Right hindlimb (tissue), 1 donor: ENCODE measurements around the gene MAST1.
A peak's percentile ranks its signal among the peaks of the same experiment; 100 is the strongest.
"Not testable (repeated sequence)": the region's sequence is repeated elsewhere in the genome, so short reads cannot be mapped to it uniquely, and the experiment has no call there.

Experiments used
- DNase-seq: peaks from one replicate; pipeline ENCODE4 v3.0.0-alpha.2; 2018

MAST1 gene

DNA sequence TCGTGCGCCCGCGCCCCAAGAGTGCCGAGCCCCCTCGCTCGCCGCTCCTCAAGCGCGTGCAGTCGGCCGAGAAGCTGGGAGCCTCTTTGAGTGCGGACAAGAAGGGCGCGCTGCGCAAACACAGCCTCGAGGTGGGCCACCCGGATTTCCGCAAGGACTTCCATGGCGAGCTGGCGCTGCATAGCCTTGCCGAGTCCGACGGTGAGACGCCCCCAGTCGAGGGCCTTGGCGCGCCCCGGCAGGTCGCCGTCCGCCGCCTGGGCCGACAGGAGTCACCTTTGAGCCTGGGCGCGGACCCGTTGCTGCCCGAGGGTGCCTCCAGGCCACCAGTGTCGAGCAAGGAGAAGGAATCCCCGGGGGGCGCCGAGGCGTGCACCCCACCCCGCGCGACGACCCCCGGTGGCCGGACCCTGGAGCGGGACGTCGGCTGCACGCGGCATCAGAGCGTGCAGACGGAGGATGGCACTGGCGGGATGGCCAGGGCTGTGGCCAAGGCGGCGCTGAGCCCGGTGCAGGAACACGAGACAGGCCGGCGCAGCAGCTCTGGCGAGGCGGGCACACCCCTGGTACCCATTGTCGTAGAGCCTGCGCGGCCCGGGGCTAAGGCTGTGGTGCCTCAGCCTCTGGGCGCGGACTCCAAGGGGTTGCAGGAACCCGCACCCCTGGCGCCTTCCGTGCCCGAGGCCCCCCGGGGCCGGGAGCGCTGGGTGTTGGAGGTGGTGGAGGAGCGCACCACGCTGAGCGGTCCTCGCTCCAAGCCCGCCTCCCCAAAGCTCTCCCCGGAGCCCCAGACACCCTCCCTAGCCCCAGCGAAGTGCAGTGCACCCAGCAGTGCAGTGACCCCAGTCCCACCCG, 35.8 kb downstream of the MAST1 start:
- no peak for DNase-seq

DNA sequence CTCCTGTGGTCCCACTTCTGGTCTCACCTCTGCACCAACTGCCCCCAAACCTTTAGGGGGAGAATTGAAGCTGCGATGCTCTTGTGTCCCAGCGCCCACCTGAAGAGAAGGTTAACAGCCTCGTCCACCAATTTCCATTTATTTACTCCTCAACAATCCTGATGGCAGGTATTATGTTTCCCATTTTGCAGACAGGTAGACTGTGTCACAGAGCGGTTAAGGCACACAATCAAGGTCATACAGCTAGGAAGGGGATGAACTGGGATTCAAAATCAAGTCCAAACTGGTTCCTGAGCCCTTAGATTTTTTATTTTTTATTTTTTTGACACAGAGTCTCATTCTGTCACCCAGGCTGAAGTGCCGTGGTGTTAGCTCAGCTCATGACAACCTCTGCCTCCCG, 36.8 kb downstream of the MAST1 start:
- no peak for DNase-seq

DNA sequence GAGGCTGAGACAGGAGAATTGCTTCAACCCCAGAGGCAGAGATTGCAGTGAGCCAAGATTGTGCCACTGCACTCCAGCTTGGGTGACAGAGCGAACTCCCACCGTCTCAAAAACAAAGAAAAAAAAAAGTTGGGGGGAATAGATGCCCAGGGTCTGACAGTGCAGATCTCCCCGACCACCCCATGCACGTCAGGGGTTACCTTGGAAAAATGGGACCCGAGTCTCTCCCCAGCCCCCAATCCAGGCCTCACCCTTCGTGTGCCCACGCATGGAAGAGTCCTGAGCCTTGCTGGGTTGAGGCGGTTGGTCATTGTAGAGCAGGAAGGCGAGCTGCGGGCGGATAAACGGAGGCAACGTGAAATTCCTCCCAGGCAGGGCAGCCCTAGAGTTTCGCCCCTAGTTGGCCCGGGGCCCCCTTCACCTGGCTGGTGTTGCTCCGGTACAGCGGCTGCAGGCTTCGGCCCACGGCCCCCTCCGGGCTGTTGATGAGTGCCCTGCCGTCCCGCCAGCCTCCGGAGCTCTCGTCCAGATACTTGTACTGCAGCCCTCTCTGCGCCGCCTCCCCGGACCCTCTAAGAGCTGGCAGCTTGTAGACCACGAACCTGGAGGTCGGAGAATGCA, 42.3 kb downstream of the MAST1 start:
- DNase-seq = no peak

DNA sequence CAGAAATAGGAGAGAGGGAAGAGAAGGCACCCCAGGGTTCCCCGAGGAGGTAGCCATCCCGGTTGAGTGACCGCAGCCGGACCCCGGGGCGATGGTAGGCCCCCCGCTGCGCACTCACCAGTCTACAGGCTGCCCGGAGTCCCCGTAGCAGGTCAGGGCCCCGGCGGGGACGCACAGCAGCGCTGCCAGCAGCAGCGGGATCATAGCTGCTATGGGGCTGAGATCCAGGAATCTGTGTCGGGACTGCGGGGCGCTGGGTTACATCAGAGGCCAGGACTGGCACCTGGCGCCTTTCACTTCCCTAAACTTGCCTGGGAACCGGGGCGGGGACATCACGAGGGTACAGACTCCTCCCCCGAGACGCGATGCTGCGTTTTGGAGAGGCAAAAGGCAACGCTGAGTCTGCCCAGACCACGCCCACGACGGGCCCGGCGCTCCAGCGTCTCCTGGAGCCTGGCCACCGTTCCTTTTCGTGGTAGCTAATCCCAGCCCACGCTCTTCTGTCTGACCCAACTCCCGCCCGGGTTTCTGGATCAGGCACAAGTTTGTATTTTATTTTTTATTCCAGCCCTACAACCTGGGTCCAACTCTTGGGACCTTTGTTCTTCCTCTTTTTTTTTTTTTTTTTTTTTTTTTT, 43.0 kb downstream of the MAST1 start, which contains the start of gene DNASE2:
Gene DNASE2, minus strand, starts transcription at position 278 of the 637 bp plus-strand sequence. Its CDS starts 74 bp downstream, at position 204.
- DNase-seq = peak; percentile 94

DNA sequence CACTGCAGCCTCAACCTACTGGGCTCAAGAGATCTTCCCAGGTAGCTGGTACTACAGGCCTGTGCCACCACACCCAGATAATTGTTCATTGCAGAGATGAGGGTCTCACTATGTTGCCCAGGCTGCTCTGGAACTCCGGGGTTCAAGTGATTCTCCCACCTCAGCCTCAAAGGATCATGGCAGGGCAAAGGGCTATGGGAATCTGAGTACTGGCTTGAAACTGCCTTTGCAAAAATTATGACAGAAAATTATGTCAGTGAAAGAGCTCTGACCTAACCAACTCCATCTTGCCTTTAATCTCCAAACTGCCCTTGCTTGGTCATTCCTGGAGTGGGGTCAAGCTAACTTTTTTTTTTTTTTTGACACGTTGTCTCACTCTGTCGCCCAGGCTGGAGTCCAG, 44.3 kb downstream of the MAST1 start:
- no peak for DNase-seq

DNA sequence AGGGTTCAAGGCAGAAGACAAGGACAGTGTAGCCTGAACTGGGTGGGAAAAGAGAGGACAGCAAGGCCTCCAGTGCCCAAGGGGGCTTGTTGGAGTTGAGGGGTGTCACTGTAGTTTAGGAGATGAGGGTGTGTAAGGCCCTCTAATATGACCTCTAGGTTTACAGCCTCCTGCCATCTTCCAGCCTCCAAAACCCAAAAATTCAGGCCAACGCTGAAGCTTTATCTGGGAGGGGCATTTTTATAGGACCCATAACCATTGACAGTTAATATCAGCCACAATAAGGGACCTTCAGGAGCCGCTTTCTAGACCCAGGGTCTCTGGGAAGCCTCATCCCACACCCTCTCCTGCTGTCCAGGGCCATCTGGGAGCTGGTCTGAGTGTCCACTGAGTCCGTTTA, 45.9 kb downstream of the MAST1 start:
- DNase-seq = no peak

DNA sequence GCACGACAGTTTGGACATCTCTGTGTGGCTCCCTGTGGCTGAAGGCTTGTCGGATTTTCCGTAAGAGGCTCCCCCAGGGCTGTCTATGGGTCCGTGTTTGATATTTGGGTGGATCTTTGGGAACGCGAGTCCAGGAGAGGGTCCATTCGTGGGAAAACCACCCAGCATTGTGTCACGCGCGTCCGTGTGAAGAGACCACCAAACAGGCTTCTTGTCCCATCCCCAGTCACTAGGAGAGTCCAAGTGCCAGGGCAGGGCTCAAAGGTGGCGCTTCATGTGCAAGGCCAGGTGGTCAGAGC, 46.3 kb downstream of the MAST1 start:
- no peak for DNase-seq

DNA sequence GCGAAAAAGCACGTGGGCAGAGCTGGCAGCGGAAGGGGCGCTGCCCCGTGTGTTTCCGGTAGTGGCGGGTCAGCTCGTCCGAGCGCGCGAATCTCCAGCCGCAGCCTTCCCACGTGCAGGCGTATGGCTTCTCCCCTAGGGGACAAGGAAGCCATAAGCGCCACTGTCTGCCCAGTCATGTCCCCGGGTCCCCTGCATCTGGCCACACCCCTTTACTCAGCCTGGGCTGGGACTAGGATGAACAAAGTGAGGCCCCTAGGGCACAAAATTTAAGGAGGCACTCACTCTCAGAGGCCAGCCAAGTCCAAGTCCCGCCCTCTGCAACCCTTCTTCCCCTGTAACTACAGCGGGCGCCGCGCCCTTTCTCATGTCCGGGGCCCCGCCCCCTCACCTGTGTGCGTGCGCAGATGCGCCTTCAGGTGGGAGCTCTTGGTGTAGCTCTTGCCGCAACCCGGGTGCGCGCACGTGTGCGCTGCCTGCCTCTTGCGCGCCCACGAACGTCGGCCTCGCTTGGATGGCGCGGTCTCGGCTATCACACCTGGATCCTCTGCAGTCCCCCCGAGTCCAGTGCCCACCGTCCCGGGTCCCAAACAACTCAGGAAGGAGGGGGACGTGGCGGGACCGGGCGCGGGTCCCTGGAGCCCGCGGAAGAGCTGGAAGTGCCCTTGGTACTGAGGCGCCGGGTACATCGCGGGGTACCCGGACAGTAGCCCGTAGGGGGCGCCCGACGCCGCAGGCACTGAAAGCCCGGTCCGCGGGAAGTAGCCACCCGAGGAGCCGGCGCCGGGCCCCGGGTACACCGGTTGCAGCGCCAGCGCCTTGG, 46.8 kb downstream of the MAST1 start:
- DNase-seq = no peak

DNA sequence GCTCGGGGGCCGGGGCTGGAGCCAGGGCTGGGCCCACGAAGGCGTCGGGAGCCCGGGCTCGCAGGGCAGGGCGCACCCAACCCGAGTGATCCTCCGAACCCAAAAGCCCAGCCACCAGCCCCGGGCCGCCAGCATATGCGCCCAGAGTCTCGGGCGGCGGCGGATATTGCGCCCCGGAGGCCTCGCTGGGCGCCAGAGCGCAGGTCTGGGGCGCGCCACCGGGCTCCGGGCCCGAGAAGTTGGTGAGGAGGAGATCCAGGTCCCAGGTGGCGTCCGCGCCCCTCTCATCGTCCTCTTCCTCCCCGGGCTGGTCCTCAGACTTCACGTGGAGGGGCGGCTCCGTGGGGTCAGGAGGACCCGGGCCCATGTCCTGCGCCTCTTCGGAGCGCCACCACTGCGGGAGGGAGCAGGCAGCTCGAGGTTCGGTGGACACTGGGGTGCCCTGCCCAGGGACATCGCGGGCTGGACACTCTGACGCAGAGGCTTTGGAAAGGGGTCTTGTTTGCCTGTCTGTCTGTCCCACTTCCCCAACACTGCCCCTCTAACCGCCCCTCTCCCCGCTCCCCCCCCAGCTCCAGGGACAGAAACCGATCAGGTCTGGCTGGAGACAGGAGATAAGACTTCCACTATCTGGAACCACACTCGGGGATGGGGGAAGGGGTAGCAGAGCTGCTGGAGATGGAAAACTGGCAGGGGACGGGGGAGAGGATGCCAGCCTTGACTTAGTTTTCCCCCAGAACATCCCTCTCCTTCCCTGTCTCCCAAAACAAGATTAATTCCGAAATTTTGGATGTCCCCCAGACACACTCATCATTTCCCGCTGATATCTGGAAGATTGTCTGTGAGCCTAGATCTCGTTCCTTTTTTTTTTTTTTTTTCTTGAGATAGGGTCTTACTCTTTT, 47.7 kb downstream of the MAST1 start:
- DNase-seq = no peak

DNA sequence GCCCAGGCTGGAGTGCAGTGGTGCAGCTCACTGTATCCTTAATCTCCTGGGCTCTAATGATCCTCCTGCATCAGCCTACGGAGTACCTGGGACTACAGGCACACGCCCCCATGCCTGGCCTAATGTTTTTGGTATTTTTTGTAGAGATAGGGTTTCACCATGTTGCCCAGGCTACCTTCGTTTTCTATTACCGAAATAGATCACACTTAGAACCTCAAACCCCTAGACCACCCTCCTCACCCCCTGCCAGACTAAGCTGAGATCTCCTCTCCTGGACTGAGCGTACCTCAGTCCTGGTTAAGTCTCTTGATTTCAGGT, 48.3 kb downstream of the MAST1 start:
- no peak for DNase-seq

DNA sequence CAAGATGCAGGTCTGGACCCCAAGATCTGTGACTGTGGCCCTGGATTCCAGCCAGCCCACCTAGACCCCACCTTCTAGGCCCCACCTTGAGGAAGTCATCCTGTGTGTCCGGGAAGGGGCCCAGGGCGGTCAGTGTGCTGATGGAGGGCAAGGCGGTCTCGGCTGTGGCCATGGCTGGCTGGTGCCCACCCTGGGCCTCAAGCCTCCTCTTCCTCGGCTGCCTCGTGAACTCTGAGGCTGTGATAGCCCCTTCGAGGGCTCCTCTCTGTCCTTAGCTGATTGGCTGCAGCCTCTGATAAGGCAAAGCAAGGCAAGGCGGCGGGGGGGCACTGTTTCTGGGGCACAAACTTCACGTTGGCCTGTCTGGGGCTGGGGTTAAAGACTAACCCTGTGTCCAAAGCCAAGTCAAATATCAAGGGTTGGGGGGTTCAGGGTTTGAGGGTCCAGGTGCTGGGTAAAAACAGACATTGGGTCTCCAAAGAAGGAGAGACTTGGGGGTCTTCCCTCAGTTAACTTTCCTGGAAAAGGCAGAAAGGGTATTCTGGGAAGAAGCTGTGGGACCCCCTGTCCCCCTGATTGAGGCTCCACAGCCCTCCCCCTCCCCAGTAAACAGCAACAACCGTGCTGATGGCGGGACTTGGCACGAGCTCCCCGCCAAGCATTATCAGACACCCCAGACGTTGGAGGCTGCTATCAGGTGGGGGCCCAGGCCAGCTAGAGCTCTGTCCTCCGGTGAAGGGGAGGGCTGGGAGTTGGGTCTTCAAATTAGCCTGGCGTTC, 48.8 kb downstream of the MAST1 start, which contains the start of gene KLF1:
Gene KLF1, minus strand, starts transcription at position 233 of the 779 bp plus-strand sequence. Its CDS starts 61 bp downstream, at position 172.
- DNase-seq = no peak

DNA sequence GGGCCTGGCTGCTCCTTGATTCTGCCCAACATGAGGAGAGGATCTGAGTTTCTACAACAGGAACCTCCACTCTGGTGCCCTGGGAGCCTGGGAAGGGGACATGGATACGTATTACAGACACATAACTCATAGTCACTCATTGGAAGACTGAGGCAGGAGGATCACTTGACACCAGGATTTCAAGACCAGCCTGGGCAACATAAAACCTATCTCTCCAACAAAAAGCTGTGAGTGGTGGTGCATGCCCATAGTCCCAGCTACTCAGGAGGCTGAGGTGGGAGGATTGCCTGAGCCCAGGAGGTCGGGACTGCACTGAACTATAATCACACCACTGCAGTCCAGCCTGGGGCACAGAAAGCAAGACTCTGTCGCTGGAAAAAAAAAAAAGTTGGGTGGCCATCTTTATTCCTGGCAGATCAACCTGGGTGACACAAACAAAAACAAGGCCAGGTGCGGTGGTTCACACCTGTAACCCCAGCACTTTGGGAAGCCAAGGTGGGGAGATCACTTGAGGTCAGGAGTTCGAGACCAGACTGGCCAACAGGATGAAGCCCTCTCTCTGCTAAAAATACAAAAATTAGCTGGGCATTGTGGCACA, 49.8 kb downstream of the MAST1 start:
- no peak for DNase-seq

DNA sequence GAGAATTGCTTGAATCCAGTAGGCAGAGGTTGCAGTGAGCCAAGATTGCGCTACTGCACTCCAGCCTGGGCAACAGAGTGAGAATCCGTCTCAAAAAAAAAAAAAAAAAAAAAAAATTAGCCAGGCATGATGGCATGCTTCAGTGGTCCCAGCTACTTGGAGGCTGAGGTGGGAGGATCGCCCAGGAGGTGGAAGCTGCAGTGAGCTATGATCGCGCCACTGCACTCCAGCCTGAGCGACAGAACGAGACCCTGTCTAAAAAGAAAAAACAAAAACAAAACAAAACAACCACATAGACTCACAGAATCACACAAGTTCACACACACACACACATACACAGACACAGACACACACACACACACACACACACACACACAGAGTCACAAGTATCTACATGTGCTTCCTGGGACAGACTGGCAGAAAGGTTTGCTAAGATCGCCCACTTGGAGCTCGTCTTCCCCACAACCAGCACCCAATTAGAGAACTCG, 52.0 kb downstream of the MAST1 start:
- DNase-seq = not testable (repeated sequence)

DNA sequence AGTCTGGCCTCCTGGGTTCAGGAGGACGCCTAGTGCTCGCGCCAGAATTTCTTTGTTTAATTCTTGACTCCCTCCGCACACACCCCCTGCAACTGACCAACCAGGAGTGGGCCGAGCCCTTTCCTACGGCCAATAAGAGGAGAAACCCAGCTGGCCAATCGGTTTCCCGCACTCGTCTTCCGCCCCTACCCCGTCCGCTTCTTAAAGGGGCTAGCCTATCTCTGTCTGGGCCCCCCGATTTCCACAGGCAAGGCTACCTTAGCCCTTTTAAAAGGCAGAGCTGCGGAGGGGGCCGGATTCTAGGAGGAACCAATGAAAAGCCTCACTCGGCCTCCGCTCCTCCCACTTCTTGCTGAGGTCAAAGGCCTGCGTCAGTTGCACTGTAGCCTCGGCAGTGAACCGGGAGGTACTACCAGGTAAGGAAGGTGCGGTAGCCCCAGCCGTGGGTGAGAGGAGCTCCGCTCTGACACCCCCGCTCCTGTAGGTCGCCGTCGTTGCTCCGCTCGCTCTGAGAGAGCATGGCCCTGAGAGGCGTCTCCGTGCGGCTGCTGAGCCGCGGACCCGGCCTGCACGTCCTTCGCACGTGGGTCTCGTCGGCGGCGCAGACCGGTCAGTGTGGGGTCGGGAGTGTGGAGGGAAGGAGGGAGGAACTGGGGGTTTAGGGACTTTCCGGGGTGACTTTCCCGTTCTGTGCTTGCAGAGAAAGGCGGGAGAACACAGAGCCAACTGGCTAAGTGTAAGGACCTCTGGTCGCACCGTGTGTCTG, 52.7 kb downstream of the MAST1 start, which contains the start of gene GCDH:
Gene GCDH, plus strand, starts transcription at position 374 of the 766 bp plus-strand sequence. Its CDS starts 145 bp downstream, at position 519.
- DNase-seq = peak; percentile 98

DNA sequence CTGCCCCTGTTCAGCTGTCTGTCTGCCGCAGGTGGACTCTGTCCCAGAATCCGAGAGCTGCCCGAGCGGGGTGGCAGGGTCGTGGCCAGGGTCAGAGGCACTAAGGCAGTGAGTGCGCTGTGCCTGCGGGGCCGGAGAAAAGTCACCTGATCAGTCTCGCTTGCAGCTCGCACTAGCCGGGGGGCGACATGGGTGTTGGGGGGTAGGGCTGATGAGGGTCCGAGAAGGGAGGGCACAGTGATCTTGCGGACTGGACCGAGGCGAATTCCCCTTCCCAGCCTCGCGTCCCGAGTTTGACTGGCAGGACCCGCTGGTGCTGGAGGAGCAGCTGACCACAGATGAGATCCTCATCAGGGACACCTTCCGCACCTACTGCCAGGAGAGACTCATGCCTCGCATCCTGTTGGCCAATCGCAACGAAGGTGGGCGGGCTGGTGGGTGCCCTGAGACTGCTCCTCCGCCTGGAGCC, 53.3 kb downstream of the MAST1 start:
- DNase-seq = no peak

DNA sequence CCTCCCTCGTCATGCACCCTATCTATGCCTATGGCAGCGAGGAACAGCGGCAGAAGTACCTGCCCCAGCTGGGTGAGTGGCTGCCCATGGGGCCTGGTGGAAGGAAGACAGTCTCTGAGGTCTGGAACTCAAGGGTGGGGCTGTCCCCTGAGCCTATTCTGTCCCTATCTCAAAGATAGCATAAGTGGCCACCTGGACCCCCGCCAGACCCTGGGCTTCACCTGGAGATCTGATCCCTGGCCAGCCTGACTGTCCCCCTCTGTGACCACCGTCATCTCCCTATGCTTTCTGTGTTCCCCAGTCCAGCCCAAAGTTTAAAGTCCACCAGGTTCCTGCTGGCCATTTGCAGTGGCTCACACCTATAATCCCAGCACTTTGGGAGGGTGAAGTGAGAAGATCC, 55.3 kb downstream of the MAST1 start:
- no peak for DNase-seq

DNA sequence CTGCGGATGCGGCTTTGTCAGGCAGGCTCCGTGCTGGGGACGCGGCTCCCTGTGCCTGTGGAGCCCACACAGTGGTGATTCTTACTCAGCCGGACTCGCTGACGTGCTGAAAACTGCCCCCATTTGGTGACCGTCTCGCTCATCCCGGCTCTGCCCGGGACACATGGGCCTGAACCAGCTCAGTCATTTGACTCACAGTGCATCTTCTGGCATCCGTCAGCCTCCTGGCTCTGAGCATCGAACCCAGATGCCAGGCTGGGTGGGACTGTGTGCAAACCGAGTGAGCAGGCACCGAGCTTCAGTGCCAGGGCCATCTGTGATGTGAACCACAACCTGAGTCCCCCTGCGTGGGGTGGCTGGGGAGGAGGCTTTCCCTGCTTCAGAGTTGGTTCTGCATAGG, 58.1 kb downstream of the MAST1 start:
- DNase-seq = no peak

DNA sequence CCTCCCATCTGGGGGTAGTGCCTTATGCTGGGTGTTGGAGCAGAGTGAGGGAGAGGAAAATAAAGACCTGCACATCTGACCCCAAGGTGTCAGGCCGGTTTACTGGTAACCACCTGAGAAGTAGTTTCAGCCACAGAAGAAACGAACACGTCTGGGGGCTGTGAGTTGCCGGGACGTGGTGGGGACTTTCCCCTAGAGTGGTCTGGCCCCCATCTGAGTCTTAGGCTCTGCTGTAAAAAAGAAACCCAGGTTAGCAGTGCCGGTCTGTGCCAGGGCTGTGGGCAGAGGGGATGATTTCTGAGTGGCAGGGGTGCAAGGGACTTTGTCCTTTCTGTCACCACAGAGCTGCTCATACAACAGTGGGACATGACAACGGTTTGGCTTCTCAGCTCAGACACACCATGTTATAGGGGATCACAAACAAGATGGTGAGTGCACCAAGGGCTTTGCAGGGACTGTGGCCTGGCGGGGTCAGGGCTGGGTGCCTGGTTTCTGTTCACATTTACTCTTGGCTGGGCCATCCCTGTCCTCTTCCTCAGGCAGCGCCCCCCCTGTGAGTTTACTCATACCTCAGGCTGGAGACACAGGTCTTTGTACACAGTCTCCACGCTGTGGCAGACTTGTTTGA, 61.7 kb downstream of the MAST1 start:
- no peak for DNase-seq

DNA sequence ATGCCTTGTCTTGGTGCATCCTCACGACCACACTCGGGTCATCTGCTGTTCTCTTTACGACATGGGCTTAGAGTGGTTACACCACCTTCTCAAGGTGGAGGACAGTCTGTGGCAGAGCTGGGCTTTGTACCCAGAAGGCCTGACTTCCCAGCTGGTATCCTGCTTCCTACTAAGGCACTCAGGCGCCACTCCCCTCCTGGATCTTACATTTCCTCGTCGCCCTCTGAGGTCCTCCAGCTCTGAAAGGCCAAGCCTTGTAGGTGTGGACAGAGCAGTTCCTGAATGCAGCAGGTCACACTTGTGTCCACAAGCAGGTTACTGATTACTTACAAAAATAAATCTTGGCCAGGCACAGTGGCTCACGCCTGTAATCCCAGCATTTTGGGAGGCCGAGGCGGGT, 68.9 kb downstream of the MAST1 start:
- no peak for DNase-seq
